T-helper 2 cell (primary cell): ENCODE measurements around the gene STARD3.
A peak's percentile ranks its signal among the peaks of the same experiment; 100 is the strongest.
"Not testable (repeated sequence)": the region's sequence is repeated elsewhere in the genome, so short reads cannot be mapped to it uniquely, and the experiment has no call there.

Source experiments
- DNase-seq, 5 experiments: peaks; one replicate each; pipeline versions ENCODE4 v3.0.0 to v3.0.0-alpha.2; 2012 to 2022
- total RNA-seq, 2 donors: gene quantifications; one replicate each; lab custom pipeline; 2026; lab: John Stamatoyannopoulos, UW

The STARD3 gene
- total RNA-seq = 65.1 to 79.5 reads per million in 2 donors

GRCh38 chr17:39636927-39637736 lies at the start of gene STARD3:
TSS of gene STARD3 (plus strand) at chr17:39637144. CDS start at chr17:39653532, 16,388 bp downstream.
- DNase-seq = peak; percentile 82 to 94 (median 88)

- not testable (repeated sequence) for DNase-seq
These were observed 46.8 kb upstream of the STARD3 start for GRCh38 chr17:39590180-39590579.

GRCh38 chr17:39591958-39592954 lies 44.7 kb upstream of the STARD3 start:
- DNase-seq = peak in 1 of 5 experiments; percentile 33

- no peak for DNase-seq
These were observed 43.6 kb upstream of the STARD3 start for GRCh38 chr17:39593371-39593770.

GRCh38 chr17:39595294-39595693 lies 41.6 kb upstream of the STARD3 start:
- no peak for DNase-seq

- no peak for DNase-seq
These were observed 40.9 kb upstream of the STARD3 start for GRCh38 chr17:39595928-39596510.

GRCh38 chr17:39596543-39597267 lies 40.2 kb upstream of the STARD3 start:
- no peak for DNase-seq

GRCh38 chr17:39597372-39598046 lies 39.4 kb upstream of the STARD3 start:
- no peak for DNase-seq

- no peak for DNase-seq
These were observed 38.9 kb upstream of the STARD3 start for GRCh38 chr17:39598047-39598481.

GRCh38 chr17:39598630-39599003 lies 38.3 kb upstream of the STARD3 start:
- DNase-seq = no peak

- no peak for DNase-seq
These were observed 37.8 kb upstream of the STARD3 start for GRCh38 chr17:39599004-39599664.

- DNase-seq = no peak
These were observed 37.2 kb upstream of the STARD3 start for GRCh38 chr17:39599665-39600231.

- DNase-seq = no peak
These were observed 36.5 kb upstream of the STARD3 start for GRCh38 chr17:39600288-39600996.

GRCh38 chr17:39600997-39601597 lies 35.8 kb upstream of the STARD3 start:
- DNase-seq = no peak

- no peak for DNase-seq
These were observed 35.0 kb upstream of the STARD3 start for GRCh38 chr17:39601758-39602532.

GRCh38 chr17:39602533-39603303 lies 34.2 kb upstream of the STARD3 start:
- no peak for DNase-seq

- no peak for DNase-seq
These were observed 33.5 kb upstream of the STARD3 start for GRCh38 chr17:39603304-39604016.
